SKM-1 treated with dmso at 0.1 percent for 144 hours (cell line): ENCODE results near the gene RPS6KA3.
"Not testable (repeated sequence)": the region's sequence is repeated elsewhere in the genome, so short reads cannot be mapped to it uniquely, and the experiment has no call there.

Experiments
- DNase-seq: peaks from one replicate; lab custom pipeline; 2025; ENCODE audit not compliant: unreplicated experiment; lab: John Stamatoyannopoulos, UW

RPS6KA3 gene

GRCh38 chrX:20265726-20266681 lies 705 bp downstream of the RPS6KA3 start:
- DNase-seq: no peak

- peak; percentile 28 for DNase-seq
Observed at GRCh38 chrX:20265221-20265725, 1.4 kb downstream of the RPS6KA3 start.

- DNase-seq: peak; percentile 6
Observed at GRCh38 chrX:20263474-20263873, 3.2 kb downstream of the RPS6KA3 start.

GRCh38 chrX:20260885-20261284 lies 5.8 kb downstream of the RPS6KA3 start:
- no peak for DNase-seq

- DNase-seq: no peak
Observed at GRCh38 chrX:20254712-20255299, 11.9 kb downstream of the RPS6KA3 start.

GRCh38 chrX:20253232-20253543 lies 13.5 kb downstream of the RPS6KA3 start:
- DNase-seq: no peak

- DNase-seq: peak; percentile 11
Observed at GRCh38 chrX:20252381-20253231, 14.1 kb downstream of the RPS6KA3 start.

- no peak for DNase-seq
Observed at GRCh38 chrX:20251691-20252090, 15.0 kb downstream of the RPS6KA3 start.

GRCh38 chrX:20250146-20250545 lies 16.6 kb downstream of the RPS6KA3 start:
- not testable (repeated sequence) for DNase-seq

- no peak for DNase-seq
Observed at GRCh38 chrX:20248592-20249192, 18.0 kb downstream of the RPS6KA3 start.

GRCh38 chrX:20244931-20245330 lies 21.8 kb downstream of the RPS6KA3 start:
- DNase-seq: no peak

GRCh38 chrX:20240201-20240600 lies 26.5 kb downstream of the RPS6KA3 start:
- no peak for DNase-seq

GRCh38 chrX:20237864-20238263 lies 28.8 kb downstream of the RPS6KA3 start:
- no peak for DNase-seq

GRCh38 chrX:20235755-20236154 lies 31.0 kb downstream of the RPS6KA3 start:
- no peak for DNase-seq

- DNase-seq: no peak
Observed at GRCh38 chrX:20233336-20233735, 33.4 kb downstream of the RPS6KA3 start.

GRCh38 chrX:20231598-20231997 lies 35.1 kb downstream of the RPS6KA3 start:
- no peak for DNase-seq

GRCh38 chrX:20230406-20230805 lies 36.3 kb downstream of the RPS6KA3 start:
- DNase-seq: no peak

GRCh38 chrX:20229155-20229554 lies 37.6 kb downstream of the RPS6KA3 start:
- no peak for DNase-seq

GRCh38 chrX:20228245-20228644 lies 38.5 kb downstream of the RPS6KA3 start:
- no peak for DNase-seq

GRCh38 chrX:20227116-20227515 lies 39.6 kb downstream of the RPS6KA3 start:
- DNase-seq: no peak

- no peak for DNase-seq
Observed at GRCh38 chrX:20225488-20225833, 41.2 kb downstream of the RPS6KA3 start.
